A673 (cell line): Measurements from ENCODE around the gene PCNT. TPM values are rescaled to one million over a fixed set of nuclear protein-coding genes. Genes with fewer than 3 reads are reported as not detected.
"Not testable (repeated sequence)": the region's sequence is repeated elsewhere in the genome, so short reads cannot be mapped to it uniquely, and the experiment has no call there.

Source experiments
- BruUV-seq: library from RNA; stranded (reverse); fragments of 400-500 nt; replicated peaks from 2 replicates; lab custom pipeline; 2021; lab: Mats Ljungman, UMichigan
- CTCF ChIA-PET: fragments of 300-600 bp; sonication (Branson Sonifier 250); formaldehyde crosslinking; loops from one replicate; lab custom pipeline; 2022; ENCODE audit warnings: antibody characterized with exemption; lab: Charles Lee
- POLR2A ChIA-PET: fragments of 300-600 bp; sonication (Branson Sonifier 250); formaldehyde crosslinking; loops from one replicate; lab custom pipeline; 2022; ENCODE audit warnings: antibody characterized with exemption; ENCODE audit not compliant: low non-redundant PET; lab: Charles Lee
- DNase-seq: peaks from one replicate; pipeline ENCODE4 v3.0.0-alpha.2; 2015; ENCODE audit warnings: low spot score
- H3K27ac ChIP-seq: fragments of 200-600 bp; sonication (generic); 2 replicates; pipeline ENCODE4 v1.5.1; 2016; ENCODE audit warnings: mixed run types, low read depth, mild to moderate bottlenecking, mixed read lengths, antibody characterized with exemption, low read length; ENCODE audit not compliant: poor library complexity, severe bottlenecking
- H3K27me3 ChIP-seq: fragments of 200-600 bp; sonication (generic); replicated peaks from 2 replicates; pipeline ENCODE4 v1.6.1; 2017; ENCODE audit warnings: mixed run types, low read depth, mild to moderate bottlenecking, mixed read lengths, antibody characterized with exemption, low read length; ENCODE audit not compliant: insufficient read depth, poor library complexity
- H3K36me3 ChIP-seq: fragments of 200-600 bp; sonication (generic); 2 replicates; pipeline ENCODE4 v1.6.1; 2016; ENCODE audit warnings: mixed run types, mild to moderate bottlenecking, mixed read lengths, antibody characterized with exemption, low read length; ENCODE audit not compliant: insufficient read depth, poor library complexity, severe bottlenecking
- H3K4me1 ChIP-seq: fragments of 200-600 bp; sonication (generic); 2 replicates; pipeline ENCODE4 v1.6.1; 2017; ENCODE audit warnings: mixed run types, mild to moderate bottlenecking, mixed read lengths, antibody characterized with exemption, low read length; ENCODE audit not compliant: insufficient read depth, poor library complexity, severe bottlenecking
- H3K4me3 ChIP-seq: fragments of 200-600 bp; sonication (generic); 2 replicates; pipeline ENCODE4 v1.5.1; 2016; ENCODE audit warnings: low read depth, mixed run types, mild to moderate bottlenecking, mixed read lengths, low read length; ENCODE audit not compliant: poor library complexity, severe bottlenecking
- H3K9me3 ChIP-seq: fragments of 200-600 bp; sonication (generic); 2 replicates; pipeline ENCODE4 v1.6.1; 2016; ENCODE audit warnings: mixed run types, low read depth, mild to moderate bottlenecking, mixed read lengths, antibody characterized with exemption, low read length; ENCODE audit not compliant: poor library complexity, severe bottlenecking
- EZH2 ChIP-seq: fragments of 200-600 bp; sonication (generic); IDR thresholded peaks from 2 replicates; pipeline ENCODE4 v1.6.1; 2017; ENCODE audit warnings: borderline replicate concordance, low read depth, mild to moderate bottlenecking, mixed read lengths, antibody characterized with exemption, low read length; ENCODE audit not compliant: poor library complexity, severe bottlenecking
- intact Hi-C: fragments of 100-400 bp; cut with micrococcal nuclease; formaldehyde crosslinking; loops from one replicate; pipeline ENCODE4 v1.10.0; 2022; ENCODE audit not compliant: unreplicated experiment
- total RNA-seq: library from RNA; stranded (reverse); gene quantifications from 2 replicates; pipeline ENCODE4 v1.2.3, GENCODE V29; 2021
- TF ChIP-seq, protein P1 (sequence below): fragments of 300-800, 200-600 bp; sonication (generic); conservative IDR thresholded peaks from 2 replicates; pipeline ENCODE4 v1.5.1; 2017; ENCODE audit warnings: low read depth, mild to moderate bottlenecking, antibody characterized with exemption, low read length, moderate library complexity, mixed read lengths

PCNT gene
- total RNA-seq, 1 experiment from 2014 or later, result 66.4 TPM

DNA sequence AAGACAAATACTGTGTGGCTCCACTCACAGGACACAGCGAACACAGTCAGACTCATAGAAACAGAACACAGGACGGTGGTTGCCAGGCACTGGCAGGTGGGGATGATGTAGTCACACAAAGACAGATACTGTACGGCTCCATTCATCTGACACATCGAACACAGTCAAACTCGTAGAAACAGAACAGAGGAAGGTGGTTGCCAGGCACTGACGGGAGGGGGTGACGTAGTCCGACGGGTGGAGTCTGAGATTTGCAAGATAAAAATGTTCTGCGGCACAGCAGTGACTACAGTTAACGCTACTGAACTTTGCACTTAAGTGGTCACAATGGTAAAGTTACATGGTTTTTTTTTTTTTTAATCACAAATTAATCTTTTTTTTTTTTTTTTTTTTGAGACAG is 19.0 kb upstream of the PCNT start:
- H3K36me3 ChIP-seq, result peaks cover 61% of the 10 kb centered on the region

DNA sequence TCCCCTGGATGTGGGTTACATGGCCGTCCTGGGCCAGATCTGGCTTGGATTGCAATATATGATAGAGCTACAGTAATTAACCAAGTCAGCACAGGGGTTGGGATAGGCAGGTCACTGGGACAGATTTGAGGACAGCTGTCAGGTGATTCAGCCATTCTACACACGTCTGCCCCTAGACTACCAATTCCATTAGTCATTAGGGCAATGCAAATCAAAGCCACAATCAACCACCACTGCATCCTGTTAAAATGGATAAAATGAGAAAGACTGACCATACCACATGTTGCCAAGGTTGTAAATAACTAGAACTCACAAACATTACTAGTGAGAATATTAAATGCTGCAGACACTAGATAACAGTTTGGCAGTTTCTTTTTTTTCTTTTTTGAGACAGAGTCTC is 16.3 kb upstream of the PCNT start:
- intact Hi-C loops, result no loop called here
- ChIA-PET POLR2A (no interaction called here), CTCF (no interaction called here)
- Histone ChIP-seq H3K9me3 (no peaks in the 10 kb centered on the region), H3K4me3 (no peak overlapping the region), H3K36me3 (peaks cover 51% of the 10 kb centered on the region), H3K27ac (no peak overlapping the region), H3K4me1 (no peaks in the 10 kb centered on the region), H3K27me3 (no peaks in the 10 kb centered on the region)
- no peak for DNase-seq
- TF ChIP-seq EZH2, result no peak
- TF ChIP-seq, protein P1, sequence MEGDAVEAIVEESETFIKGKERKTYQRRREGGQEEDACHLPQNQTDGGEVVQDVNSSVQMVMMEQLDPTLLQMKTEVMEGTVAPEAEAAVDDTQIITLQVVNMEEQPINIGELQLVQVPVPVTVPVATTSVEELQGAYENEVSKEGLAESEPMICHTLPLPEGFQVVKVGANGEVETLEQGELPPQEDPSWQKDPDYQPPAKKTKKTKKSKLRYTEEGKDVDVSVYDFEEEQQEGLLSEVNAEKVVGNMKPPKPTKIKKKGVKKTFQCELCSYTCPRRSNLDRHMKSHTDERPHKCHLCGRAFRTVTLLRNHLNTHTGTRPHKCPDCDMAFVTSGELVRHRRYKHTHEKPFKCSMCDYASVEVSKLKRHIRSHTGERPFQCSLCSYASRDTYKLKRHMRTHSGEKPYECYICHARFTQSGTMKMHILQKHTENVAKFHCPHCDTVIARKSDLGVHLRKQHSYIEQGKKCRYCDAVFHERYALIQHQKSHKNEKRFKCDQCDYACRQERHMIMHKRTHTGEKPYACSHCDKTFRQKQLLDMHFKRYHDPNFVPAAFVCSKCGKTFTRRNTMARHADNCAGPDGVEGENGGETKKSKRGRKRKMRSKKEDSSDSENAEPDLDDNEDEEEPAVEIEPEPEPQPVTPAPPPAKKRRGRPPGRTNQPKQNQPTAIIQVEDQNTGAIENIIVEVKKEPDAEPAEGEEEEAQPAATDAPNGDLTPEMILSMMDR, result no peak
- no TSS peak for BruUV-seq

More for the DNA sequence above, 19.0 kb upstream of the PCNT start:
- no peak overlapping the region for H3K4me3 ChIP-seq
- ChIA-PET POLR2A (no interaction called here), CTCF (no interaction called here)
- intact Hi-C loops, result no loop called here
- no peak for DNase-seq
- no peak overlapping the region for H3K27ac ChIP-seq
- no peaks in the 10 kb centered on the region for H3K27me3 ChIP-seq
- no peaks in the 10 kb centered on the region for H3K9me3 ChIP-seq
- no peaks in the 10 kb centered on the region for H3K4me1 ChIP-seq
- no TSS peak for BruUV-seq
- TF ChIP-seq, protein P1, result no peak
- TF ChIP-seq EZH2, result no peak

DNA sequence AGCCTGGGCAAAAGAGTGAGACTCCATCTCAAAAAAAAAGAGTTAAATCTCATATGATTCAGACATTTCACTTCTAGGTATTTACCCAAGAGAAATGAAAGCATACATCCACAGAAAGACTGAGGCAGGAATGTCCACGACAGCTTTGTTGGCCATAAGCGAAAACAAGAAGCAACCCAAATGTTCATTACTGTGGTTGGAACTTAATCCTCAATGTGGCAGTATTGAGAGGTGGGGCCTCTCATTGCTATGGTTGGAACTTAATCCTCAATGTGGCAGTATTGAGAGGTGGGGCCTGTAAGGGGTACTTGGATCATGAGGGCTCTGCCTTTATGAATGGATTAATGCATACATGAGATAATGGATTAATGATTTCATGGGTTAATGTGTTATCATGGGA is 15.5 kb upstream of the PCNT start:
- BruUV-seq, result no TSS peak
- peaks cover 58% of the 10 kb centered on the region for H3K36me3 ChIP-seq
- H3K4me3 ChIP-seq, result no peak overlapping the region
- DNase-seq, result no peak
- no peaks in the 10 kb centered on the region for H3K27me3 ChIP-seq
- TF ChIP-seq, protein P1, result no peak
- TF ChIP-seq EZH2, result no peak
- ChIA-PET POLR2A (no interaction called here), CTCF (no interaction called here)
- no peak overlapping the region for H3K27ac ChIP-seq
- H3K9me3 ChIP-seq, result no peaks in the 10 kb centered on the region
- no peaks in the 10 kb centered on the region for H3K4me1 ChIP-seq
- intact Hi-C loops, result no loop called here

DNA sequence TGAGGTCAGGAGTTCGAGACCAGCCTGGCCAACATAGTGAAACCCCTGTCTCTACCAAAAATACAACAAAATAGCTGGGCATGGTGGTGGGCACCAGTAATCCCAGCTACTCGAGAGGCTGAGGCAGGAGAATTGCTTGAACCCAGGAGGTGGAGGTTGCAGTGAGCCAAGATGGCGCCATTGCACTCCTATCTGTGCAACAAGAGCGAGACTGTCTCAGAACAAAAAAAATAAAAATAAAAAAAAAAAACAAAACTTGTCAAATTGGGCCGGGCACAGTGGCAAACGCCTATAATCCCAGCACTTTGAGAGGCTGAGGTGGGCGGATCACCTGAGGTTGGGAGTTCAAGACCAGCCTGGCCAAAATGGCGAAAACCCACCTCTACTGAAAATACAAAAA is 13.7 kb upstream of the PCNT start:
- peaks cover 62% of the 10 kb centered on the region for H3K36me3 ChIP-seq
- CTCF ChIA-PET, result interaction anchor here (0.7 kb wide), 1 partner anchor 46 kb away, joined by 4 read pairs; no protein-coding TSS in a partner anchor

More for the DNA sequence above, 13.7 kb upstream of the PCNT start:
- BruUV-seq, H3K4me3 ChIP-seq, H3K9me3 ChIP-seq, H3K27me3 ChIP-seq, DNase-seq, H3K27ac ChIP-seq, POLR2A ChIA-PET, H3K4me1 ChIP-seq, intact Hi-C loops: not testable (repeated sequence)
